ENCODE data around the gene C9orf85.

DNA sequence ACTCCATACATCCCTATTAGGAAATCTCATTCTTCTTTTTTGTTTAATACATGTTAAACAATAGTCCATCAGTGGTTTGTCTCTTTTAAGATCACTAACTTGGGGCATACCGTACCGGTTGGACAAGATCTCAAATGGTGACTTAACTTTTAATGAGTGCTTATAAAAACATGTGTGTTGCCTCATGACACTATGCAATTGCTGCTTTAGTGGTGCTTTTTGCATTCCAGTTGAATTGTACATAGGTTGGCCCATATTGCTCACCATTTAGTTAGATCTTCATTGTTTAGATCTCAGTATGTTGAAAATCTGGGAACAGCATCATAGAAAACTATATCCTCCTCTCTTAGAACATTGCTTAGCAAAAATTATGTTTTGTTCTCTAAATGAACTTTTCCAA, 17.8 kb downstream of the C9orf85 start:
- TF ChIP-seq POLR2A (IDR thresholded peaks at IDR 0.05) (no peak), EP300 (IDR thresholded peaks at IDR 0.05) (no peak)
- TF ChIP-seq, protein P1, sequence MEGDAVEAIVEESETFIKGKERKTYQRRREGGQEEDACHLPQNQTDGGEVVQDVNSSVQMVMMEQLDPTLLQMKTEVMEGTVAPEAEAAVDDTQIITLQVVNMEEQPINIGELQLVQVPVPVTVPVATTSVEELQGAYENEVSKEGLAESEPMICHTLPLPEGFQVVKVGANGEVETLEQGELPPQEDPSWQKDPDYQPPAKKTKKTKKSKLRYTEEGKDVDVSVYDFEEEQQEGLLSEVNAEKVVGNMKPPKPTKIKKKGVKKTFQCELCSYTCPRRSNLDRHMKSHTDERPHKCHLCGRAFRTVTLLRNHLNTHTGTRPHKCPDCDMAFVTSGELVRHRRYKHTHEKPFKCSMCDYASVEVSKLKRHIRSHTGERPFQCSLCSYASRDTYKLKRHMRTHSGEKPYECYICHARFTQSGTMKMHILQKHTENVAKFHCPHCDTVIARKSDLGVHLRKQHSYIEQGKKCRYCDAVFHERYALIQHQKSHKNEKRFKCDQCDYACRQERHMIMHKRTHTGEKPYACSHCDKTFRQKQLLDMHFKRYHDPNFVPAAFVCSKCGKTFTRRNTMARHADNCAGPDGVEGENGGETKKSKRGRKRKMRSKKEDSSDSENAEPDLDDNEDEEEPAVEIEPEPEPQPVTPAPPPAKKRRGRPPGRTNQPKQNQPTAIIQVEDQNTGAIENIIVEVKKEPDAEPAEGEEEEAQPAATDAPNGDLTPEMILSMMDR (IDR thresholded peaks at IDR 0.05) = no peak
